Fibroblast of lung (primary cell): Measurements from ENCODE around the gene DMBX1.

Experiments
- EZH2 ChIP-seq: IDR thresholded peaks from 2 replicates; pipeline ENCODE4 v1.5.1; 2012; ENCODE audit warnings: low read length, control low read depth, mild to moderate bottlenecking; ENCODE audit errors: missing control alignments
- TF ChIP-seq, protein P1 (sequence below), 2 donors: IDR thresholded peaks in 1 of 2; conservative IDR thresholded peaks in 1 of 2; 1 replicate in 1 of 2; 2 replicates in 1 of 2; pipeline ENCODE4 v1.5.1; 2011 to 2012; ENCODE audit warnings: low read length in 2 of 2, control low read depth in 1 of 2, inconsistent platforms in 1 of 2, low read depth in 1 of 2, mild to moderate bottlenecking in 1 of 2

DNA sequence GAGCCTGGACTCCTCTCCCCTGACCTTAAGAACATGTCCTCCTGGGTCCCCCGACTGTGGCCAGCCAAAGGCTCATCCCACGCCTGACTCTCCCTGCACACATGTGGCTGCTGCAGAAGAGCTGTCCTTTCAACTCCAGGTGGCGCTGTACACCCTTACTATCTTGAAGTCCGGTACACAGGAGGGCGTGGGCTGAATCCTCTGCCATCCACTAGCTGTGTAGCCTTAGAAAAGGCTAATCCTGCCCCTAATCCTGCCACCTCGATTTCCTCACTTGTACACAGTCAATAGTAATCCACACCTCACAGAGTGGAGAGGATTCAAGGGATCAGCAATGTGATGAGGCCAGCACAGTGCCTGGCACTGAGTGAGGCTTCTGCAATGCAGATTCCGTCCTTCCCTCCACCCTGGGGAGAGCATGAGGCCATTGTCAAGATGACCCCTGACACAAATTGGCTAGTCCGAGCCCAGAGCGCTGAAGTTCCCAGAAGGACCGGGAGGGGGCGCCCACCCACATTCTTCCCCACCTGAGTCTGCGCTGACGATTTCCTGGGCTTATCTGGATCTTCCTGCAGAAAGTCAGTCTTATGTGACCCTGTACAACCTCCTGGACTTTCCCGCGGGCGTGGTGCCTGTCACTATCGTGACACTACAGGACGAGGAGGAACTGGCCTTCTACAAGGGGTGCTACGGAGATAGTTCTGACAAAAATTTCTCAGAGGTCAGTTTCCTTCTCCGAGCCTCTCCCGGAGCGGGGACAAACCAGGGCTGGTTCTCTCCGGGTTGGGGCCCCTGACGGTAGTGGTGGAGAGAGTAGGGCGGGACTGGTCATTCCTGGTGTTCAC is 47.1 kb upstream of the DMBX1 start:
- TF ChIP-seq, protein P1, sequence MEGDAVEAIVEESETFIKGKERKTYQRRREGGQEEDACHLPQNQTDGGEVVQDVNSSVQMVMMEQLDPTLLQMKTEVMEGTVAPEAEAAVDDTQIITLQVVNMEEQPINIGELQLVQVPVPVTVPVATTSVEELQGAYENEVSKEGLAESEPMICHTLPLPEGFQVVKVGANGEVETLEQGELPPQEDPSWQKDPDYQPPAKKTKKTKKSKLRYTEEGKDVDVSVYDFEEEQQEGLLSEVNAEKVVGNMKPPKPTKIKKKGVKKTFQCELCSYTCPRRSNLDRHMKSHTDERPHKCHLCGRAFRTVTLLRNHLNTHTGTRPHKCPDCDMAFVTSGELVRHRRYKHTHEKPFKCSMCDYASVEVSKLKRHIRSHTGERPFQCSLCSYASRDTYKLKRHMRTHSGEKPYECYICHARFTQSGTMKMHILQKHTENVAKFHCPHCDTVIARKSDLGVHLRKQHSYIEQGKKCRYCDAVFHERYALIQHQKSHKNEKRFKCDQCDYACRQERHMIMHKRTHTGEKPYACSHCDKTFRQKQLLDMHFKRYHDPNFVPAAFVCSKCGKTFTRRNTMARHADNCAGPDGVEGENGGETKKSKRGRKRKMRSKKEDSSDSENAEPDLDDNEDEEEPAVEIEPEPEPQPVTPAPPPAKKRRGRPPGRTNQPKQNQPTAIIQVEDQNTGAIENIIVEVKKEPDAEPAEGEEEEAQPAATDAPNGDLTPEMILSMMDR (conservative IDR thresholded peaks at IDR 0.05 in 1 of 2, IDR thresholded peaks at IDR 0.05 in 1 of 2; ENCODE audit: low read depth in 1 of 2, low read length in 2 of 2): peak; percentile 66 to 89
- TF ChIP-seq EZH2: peak; percentile 40
